H9 (cell line): ENCODE measurements around the gene FBXO2. TPM values are rescaled to one million over a fixed set of nuclear protein-coding genes. Genes with fewer than 3 reads are reported as not detected.

Experiments
- DNase-seq: peaks from one replicate; pipeline ENCODE4 v3.0.0-alpha.2; 2017
- H2AFZ ChIP-seq: one replicate; pipeline ENCODE4 v1.6.1; 2013; ENCODE audit warnings: mild to moderate bottlenecking, low read length, control low read depth, moderate library complexity
- H2AK5ac ChIP-seq: 2 replicates; pipeline ENCODE4 v1.6.1; 2013; ENCODE audit warnings: low read length, control low read depth, mixed read lengths; ENCODE audit not compliant: insufficient read length
- H2BK120ac ChIP-seq: one replicate; pipeline ENCODE4 v1.6.1; 2013; ENCODE audit warnings: low read depth, mild to moderate bottlenecking, low read length, control low read depth, inconsistent platforms; ENCODE audit not compliant: poor library complexity, severe bottlenecking
- H2BK12ac ChIP-seq: 2 replicates; pipeline ENCODE4 v1.6.1; 2013; ENCODE audit warnings: low read length, control low read depth, mixed read lengths, low read depth; ENCODE audit not compliant: insufficient read length
- H2BK15ac ChIP-seq: 2 replicates; pipeline ENCODE4 v1.6.1; 2013; ENCODE audit warnings: low read depth, low read length, control low read depth
- H2BK20ac ChIP-seq: one replicate; pipeline ENCODE4 v1.6.1; 2013; ENCODE audit warnings: low read depth, mild to moderate bottlenecking, low read length, control low read depth, inconsistent platforms; ENCODE audit not compliant: poor library complexity, severe bottlenecking
- H2BK5ac ChIP-seq: 2 replicates; pipeline ENCODE4 v1.6.1; 2013; ENCODE audit warnings: low read length, control low read depth, mixed read lengths; ENCODE audit not compliant: insufficient read length
- H3K14ac ChIP-seq: 2 replicates; pipeline ENCODE4 v1.6.1; 2013; ENCODE audit warnings: low read length, control low read depth; ENCODE audit not compliant: insufficient read depth
- H3K18ac ChIP-seq: 2 replicates; pipeline ENCODE4 v1.6.1; 2013; ENCODE audit warnings: low read depth, mild to moderate bottlenecking, mixed read lengths, low read length, control low read depth; ENCODE audit not compliant: insufficient read length
- H3K23ac ChIP-seq: 2 replicates; pipeline ENCODE4 v1.6.1; 2013; ENCODE audit warnings: low read length, control low read depth, mixed read lengths, low read depth; ENCODE audit not compliant: insufficient read length
- H3K23me2 ChIP-seq: 2 replicates; pipeline ENCODE4 v1.6.1; 2013; ENCODE audit warnings: low read depth, mild to moderate bottlenecking, mixed read lengths, low read length, control low read depth; ENCODE audit not compliant: insufficient read length, poor library complexity, severe bottlenecking
- H3K27ac ChIP-seq: 2 replicates; pipeline ENCODE4 v1.5.1; 2013; ENCODE audit warnings: low read length, control low read depth, mixed read lengths, low read depth; ENCODE audit not compliant: insufficient read length
- H3K27me3 ChIP-seq: 2 replicates; pipeline ENCODE4 v1.6.1; 2013; ENCODE audit warnings: low read length, control low read depth, inconsistent platforms; ENCODE audit not compliant: insufficient read depth
- H3K4ac ChIP-seq: 2 replicates; pipeline ENCODE4 v1.6.1; 2013; ENCODE audit warnings: low read depth, mild to moderate bottlenecking, control low read depth, inconsistent platforms, low read length, moderate library complexity
- H3K4me1 ChIP-seq: 2 replicates; pipeline ENCODE4 v1.6.1; 2013; ENCODE audit warnings: low read length, control low read depth, inconsistent platforms; ENCODE audit not compliant: insufficient read depth
- H3K4me2 ChIP-seq: 2 replicates; pipeline ENCODE4 v1.6.1; 2013; ENCODE audit warnings: low read length, control low read depth, mixed read lengths; ENCODE audit not compliant: insufficient read length, insufficient read depth
- H3K56ac ChIP-seq: 2 replicates; pipeline ENCODE4 v1.6.1; 2013; ENCODE audit warnings: low read depth, mild to moderate bottlenecking, mixed read lengths, low read length, control low read depth; ENCODE audit not compliant: insufficient read length
- H3K79me1 ChIP-seq: 2 replicates; pipeline ENCODE4 v1.6.1; 2013; ENCODE audit warnings: low read depth, mild to moderate bottlenecking, moderate library complexity, low read length, control low read depth, inconsistent platforms; ENCODE audit not compliant: insufficient read depth, poor library complexity, severe bottlenecking
- H3K79me2 ChIP-seq: 2 replicates; pipeline ENCODE4 v1.6.1; 2013; ENCODE audit warnings: low read length, control low read depth, inconsistent platforms; ENCODE audit not compliant: insufficient read depth
- H3K9ac ChIP-seq: 2 replicates; pipeline ENCODE4 v1.6.1; 2013; ENCODE audit warnings: low read length, control low read depth, mixed read lengths; ENCODE audit not compliant: insufficient read length; ENCODE audit errors: extremely low read depth
- H3K9me3 ChIP-seq: one replicate; pipeline ENCODE4 v1.6.1; 2013; ENCODE audit warnings: low read depth, low read length, inconsistent platforms; ENCODE audit not compliant: control insufficient read depth
- H3T11ph ChIP-seq: one replicate; pipeline ENCODE4 v1.6.1; 2013; ENCODE audit warnings: mild to moderate bottlenecking, low read length, control low read depth, inconsistent platforms
- H4K20me1 ChIP-seq: one replicate; pipeline ENCODE4 v1.6.1; 2013; ENCODE audit not compliant: control insufficient read depth, insufficient read length, insufficient read depth
- H4K5ac ChIP-seq: 2 replicates; pipeline ENCODE4 v1.6.1; 2013; ENCODE audit warnings: low read depth, mild to moderate bottlenecking, mixed read lengths, low read length, control low read depth; ENCODE audit not compliant: insufficient read length
- H4K8ac ChIP-seq: replicated peaks from 2 replicates; pipeline ENCODE4 v1.6.1; 2013; ENCODE audit warnings: low read length, control low read depth, mixed read lengths, low read depth; ENCODE audit not compliant: insufficient read length
- H4K91ac ChIP-seq: 2 replicates; pipeline ENCODE4 v1.6.1; 2013; ENCODE audit warnings: low read depth, mild to moderate bottlenecking, moderate library complexity, mixed read lengths, low read length, control low read depth; ENCODE audit not compliant: insufficient read length
- H3K27ac Mint-ChIP-seq, 3 experiments: 2 replicates in 2 of 3; 3 replicates in 1 of 3; pipeline ENCODE4 v1.8.0; 2020 to 2021; ENCODE audit warnings: mixed read lengths in 3 of 3, mild to moderate bottlenecking in 1 of 3, moderate library complexity in 1 of 3
- H3K27me3 Mint-ChIP-seq: 2 replicates; pipeline ENCODE4 v1.8.0; 2021; ENCODE audit warnings: low read depth, mild to moderate bottlenecking, moderate library complexity, mixed read lengths
- H3K36me3 Mint-ChIP-seq, 3 experiments: 2 replicates in 2 of 3; 3 replicates in 1 of 3; pipeline ENCODE4 v1.8.0; 2020 to 2021; ENCODE audit warnings: low read depth in 3 of 3, mixed read lengths in 3 of 3; ENCODE audit not compliant: insufficient read depth in 1 of 3
- H3K4me1 Mint-ChIP-seq, 2 experiments: 2 replicates each; pipeline ENCODE4 v1.8.0; 2020; ENCODE audit warnings: mixed read lengths in 2 of 2
- H3K4me3 Mint-ChIP-seq, 2 experiments: 2 replicates in 1 of 2; 3 replicates in 1 of 2; pipeline ENCODE4 v1.8.0; 2020 to 2021; ENCODE audit warnings: mild to moderate bottlenecking in 2 of 2, mixed read lengths in 2 of 2, moderate library complexity in 1 of 2
- H3K9me3 Mint-ChIP-seq, 2 experiments: 2 replicates in 1 of 2; 3 replicates in 1 of 2; pipeline ENCODE4 v1.8.0; 2020; ENCODE audit warnings: mild to moderate bottlenecking in 2 of 2, mixed read lengths in 2 of 2, moderate library complexity in 1 of 2
- CTCF ChIP-seq: fragments of 200-600 bp; sonication (generic); conservative IDR thresholded peaks from 3 replicates; pipeline ENCODE4 v1.8.0; 2021; ENCODE audit warnings: antibody characterized with exemption, mild to moderate bottlenecking
- WGBS: extraction: QIAGEN DNeasy Blood & Tissue Kit; methylation state at CpG from one replicate; pipeline ENCODE4 v1.1.7; 2013; ENCODE audit warnings: missing lambda C conversion rate, low lambda C conversion rate, mixed read lengths; ENCODE audit not compliant: insufficient read length; ENCODE audit errors: extremely low coverage; 5-methylcytosine and 5-hydroxymethylcytosine counted together
- total RNA-seq: library from RNA; stranded (reverse); gene quantifications from 2 replicates; pipeline ENCODE4 v1.2.1, GENCODE V29; 2021

The FBXO2 gene
- total RNA-seq, 1 experiment from 2014 or later, result 28.9 TPM

GRCh38 chr1:11611638-11612327 lies 42.4 kb downstream of the FBXO2 start:
- WGBS, result no CpG with 5 or more reads among the region's 7 CpGs
- peaks cover 0 to 5% of the 10 kb centered on the region in 2 experiments; a peak in 1 of 4 replicates for H3K4me1 Mint-ChIP-seq

More at GRCh38 chr1:11611638-11612327, 42.4 kb downstream of the FBXO2 start:
- H2BK120ac ChIP-seq, result no peak overlapping the region
- H2BK20ac ChIP-seq, result no peak overlapping the region
- no peaks in the 10 kb centered on the region for H4K20me1 ChIP-seq
- H4K91ac ChIP-seq, result no peak overlapping the region
- no peaks in the 10 kb centered on the region for H3K27me3 ChIP-seq
- H3K9me3 ChIP-seq, result no peaks in the 10 kb centered on the region
- H3K9ac ChIP-seq, result no peak overlapping the region
- DNase-seq, result no peak
- no peak overlapping the region for H3K56ac ChIP-seq
- H3K18ac ChIP-seq, result no peak overlapping the region
- H2BK15ac ChIP-seq, result no peak overlapping the region
- H4K8ac ChIP-seq, result no peak overlapping the region
- TF ChIP-seq CTCF, result no peak
- Mint-ChIP-seq H3K36me3 (peaks cover 3 to 8% (median 3%) of the 10 kb centered on the region in 3 experiments; a peak in 5 of 7 replicates), H3K9me3 (peaks cover 7 to 9% of the 10 kb centered on the region in 2 experiments; a peak in 4 of 5 replicates), H3K27ac (no peak overlapping the region), H3K27me3 (peaks cover 7% of the 10 kb centered on the region), H3K4me3 (no peak overlapping the region)
- no peak overlapping the region for H2BK12ac ChIP-seq
- no peaks in the 10 kb centered on the region for H3K79me2 ChIP-seq
- H3K23ac ChIP-seq, result no peak overlapping the region
- H2AFZ ChIP-seq, result no peak overlapping the region
- H3K4ac ChIP-seq, result no peak overlapping the region
- H2AK5ac ChIP-seq, result no peak overlapping the region
- H4K5ac ChIP-seq, result no peak overlapping the region
- H3K4me2 ChIP-seq, result no peak overlapping the region
- H2BK5ac ChIP-seq, result no peak overlapping the region
- H3K27ac ChIP-seq, result no peak overlapping the region
- H3K4me1 ChIP-seq, result no peaks in the 10 kb centered on the region
- no peak overlapping the region; the same call in 1 of the 2 replicates for H3K14ac ChIP-seq
- no peaks in the 10 kb centered on the region for H3K79me1 ChIP-seq
- no peak overlapping the region for H3T11ph ChIP-seq
- H3K23me2 ChIP-seq, result peaks cover 2% of the 10 kb centered on the region
